GM10248 (cell line): ENCODE data around the gene ASB2.

Experiments used
- CTCF ChIA-PET: fragments of 300-600 bp; sonication (Branson Sonifier 250); formaldehyde crosslinking; extraction: SDS; loops from one replicate; lab custom pipeline; 2021; ENCODE audit warnings: antibody characterized with exemption; lab: Yijun Ruan, JAX
- POLR2A ChIA-PET: fragments of 350-650 bp; sonication (Branson Sonifier 250); formaldehyde crosslinking; extraction: SDS; loops from one replicate; lab custom pipeline; 2020; ENCODE audit warnings: antibody characterized with exemption; lab: Yijun Ruan, JAX
- DNase-seq: peaks from one replicate; pipeline ENCODE4 v3.0.0; 2012; ENCODE audit errors: extremely low spot score
- TF ChIP-seq, protein P1 (sequence below): IDR thresholded peaks from 2 replicates; pipeline ENCODE4 v1.5.1; 2012; ENCODE audit warnings: mild to moderate bottlenecking, low read depth; ENCODE audit errors: extremely low read depth, missing control alignments, control extremely low read depth

The ASB2 gene

DNA sequence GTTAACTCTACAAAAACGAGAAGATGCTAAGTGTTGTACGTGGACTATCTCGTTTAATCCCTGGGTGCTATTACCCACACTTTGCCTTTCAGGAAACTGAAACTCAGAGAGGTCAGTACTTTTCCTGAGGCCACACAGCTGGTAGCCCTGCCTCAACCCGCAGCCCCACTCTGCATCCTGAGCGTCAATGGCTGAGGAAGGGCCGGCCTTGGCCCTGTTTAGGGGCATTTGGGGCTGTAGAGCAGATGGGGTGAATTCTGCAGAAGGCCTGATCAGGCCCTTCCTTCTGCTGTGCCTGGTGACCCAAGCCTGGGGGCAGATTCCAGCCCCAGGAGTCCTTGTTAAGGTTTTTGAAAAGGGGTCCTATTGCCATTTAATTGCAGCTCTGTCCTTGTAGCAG, 17.0 kb upstream of the ASB2 start:
- POLR2A ChIA-PET, result interaction anchor here (1.1 to 1.6 kb wide), 2 partner anchors 32 to 34 kb away, joined by 3 to 5 read pairs; no protein-coding TSS in a partner anchor
- no peak for DNase-seq
- TF ChIP-seq, protein P1, sequence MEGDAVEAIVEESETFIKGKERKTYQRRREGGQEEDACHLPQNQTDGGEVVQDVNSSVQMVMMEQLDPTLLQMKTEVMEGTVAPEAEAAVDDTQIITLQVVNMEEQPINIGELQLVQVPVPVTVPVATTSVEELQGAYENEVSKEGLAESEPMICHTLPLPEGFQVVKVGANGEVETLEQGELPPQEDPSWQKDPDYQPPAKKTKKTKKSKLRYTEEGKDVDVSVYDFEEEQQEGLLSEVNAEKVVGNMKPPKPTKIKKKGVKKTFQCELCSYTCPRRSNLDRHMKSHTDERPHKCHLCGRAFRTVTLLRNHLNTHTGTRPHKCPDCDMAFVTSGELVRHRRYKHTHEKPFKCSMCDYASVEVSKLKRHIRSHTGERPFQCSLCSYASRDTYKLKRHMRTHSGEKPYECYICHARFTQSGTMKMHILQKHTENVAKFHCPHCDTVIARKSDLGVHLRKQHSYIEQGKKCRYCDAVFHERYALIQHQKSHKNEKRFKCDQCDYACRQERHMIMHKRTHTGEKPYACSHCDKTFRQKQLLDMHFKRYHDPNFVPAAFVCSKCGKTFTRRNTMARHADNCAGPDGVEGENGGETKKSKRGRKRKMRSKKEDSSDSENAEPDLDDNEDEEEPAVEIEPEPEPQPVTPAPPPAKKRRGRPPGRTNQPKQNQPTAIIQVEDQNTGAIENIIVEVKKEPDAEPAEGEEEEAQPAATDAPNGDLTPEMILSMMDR, result no peak
- CTCF ChIA-PET, result interaction anchor here (1.0 to 17.4 kb wide), 9 partner anchors 10 to 187 kb away, joined by 3 to 664 read pairs (median 5); partner anchors contain the start of gene ASB2

DNA sequence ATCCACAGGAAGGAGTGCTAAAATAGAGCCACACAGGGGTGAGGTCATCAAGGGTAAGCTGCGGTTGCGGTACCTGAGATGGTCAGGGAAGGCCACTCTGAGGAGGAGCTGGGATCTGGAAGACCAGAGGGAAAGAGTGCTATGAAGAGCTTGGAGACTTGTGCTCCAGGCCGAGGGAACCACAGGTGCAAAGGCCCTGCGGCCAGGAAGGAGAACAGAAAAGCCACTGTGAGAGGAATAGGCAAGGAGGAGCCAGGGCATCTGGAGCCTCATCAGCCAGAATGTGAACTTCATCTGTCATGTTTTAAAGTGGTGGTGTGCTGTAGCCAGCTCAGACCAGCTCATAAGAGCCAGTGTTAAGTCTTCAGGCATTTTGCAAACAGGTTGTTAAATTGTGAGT, 15.3 kb upstream of the ASB2 start:
- CTCF ChIA-PET, result interaction anchor here (0.7 to 17.4 kb wide), 12 partner anchors 8 to 50 kb away, joined by 3 to 664 read pairs (median 4); partner anchors contain the start of gene ASB2
- no peak for DNase-seq
- POLR2A ChIA-PET, result interaction anchor here (0.9 to 2.3 kb wide), 2 partner anchors 21 to 50 kb away, joined by 3 to 6 read pairs; no protein-coding TSS in a partner anchor
- TF ChIP-seq, protein P1, result no peak

DNA sequence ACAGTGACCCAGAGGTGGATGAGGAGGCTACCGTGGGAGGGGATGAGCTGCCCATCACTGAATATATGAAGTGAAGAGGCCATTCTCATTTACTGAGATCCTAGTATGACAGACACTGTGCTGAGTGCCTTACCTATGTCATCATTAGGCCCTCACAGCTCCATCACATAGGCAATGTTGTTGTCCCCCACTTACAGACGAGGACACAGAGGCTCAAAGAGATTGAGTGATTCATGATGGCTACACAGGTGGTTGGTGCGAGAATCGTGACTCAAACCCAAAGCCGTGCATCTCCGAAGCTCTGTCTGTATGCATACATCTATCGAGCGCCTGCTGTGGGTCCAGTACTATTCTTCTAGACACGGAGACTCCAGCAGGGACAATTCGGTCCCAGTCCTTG, 14.8 kb upstream of the ASB2 start:
- no peak for DNase-seq
- ChIA-PET POLR2A (interaction anchor here (2.3 kb wide), 1 partner anchor 20 kb away, joined by 6 read pairs; no protein-coding TSS in a partner anchor), CTCF (interaction anchor here (0.7 to 17.4 kb wide), 12 partner anchors 8 to 49 kb away, joined by 3 to 664 read pairs (median 6); partner anchors contain the start of gene ASB2)
- TF ChIP-seq, protein P1, result no peak

DNA sequence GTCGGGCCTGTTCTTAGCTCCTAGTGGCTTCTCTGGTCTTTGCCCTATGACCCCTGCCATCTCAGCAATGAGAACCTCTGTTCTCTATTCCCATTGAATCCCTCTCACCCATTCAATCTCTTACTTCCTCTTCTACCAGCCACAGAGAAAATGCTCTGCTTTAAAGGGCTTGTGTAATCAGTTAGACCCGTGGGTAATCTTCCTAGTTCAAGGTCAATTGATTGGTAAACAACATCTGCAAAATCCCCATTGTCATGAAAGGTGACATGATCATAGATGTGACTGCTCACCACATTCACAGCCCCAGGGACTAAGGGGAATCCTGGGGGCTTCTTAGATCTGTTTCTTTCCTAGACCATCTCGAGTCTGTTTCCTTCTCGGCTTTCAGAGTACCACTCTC, 13.6 kb upstream of the ASB2 start:
- ChIA-PET POLR2A (interaction anchor here (1.0 to 1.2 kb wide), 2 partner anchors 12 to 22 kb away, joined by 3 read pairs; no protein-coding TSS in a partner anchor), CTCF (interaction anchor here (1.9 to 17.4 kb wide), 4 partner anchors 9 to 48 kb away, joined by 5 to 664 read pairs (median 31); no protein-coding TSS in a partner anchor)
- peak; percentile 66 for DNase-seq
- TF ChIP-seq, protein P1, result no peak

DNA sequence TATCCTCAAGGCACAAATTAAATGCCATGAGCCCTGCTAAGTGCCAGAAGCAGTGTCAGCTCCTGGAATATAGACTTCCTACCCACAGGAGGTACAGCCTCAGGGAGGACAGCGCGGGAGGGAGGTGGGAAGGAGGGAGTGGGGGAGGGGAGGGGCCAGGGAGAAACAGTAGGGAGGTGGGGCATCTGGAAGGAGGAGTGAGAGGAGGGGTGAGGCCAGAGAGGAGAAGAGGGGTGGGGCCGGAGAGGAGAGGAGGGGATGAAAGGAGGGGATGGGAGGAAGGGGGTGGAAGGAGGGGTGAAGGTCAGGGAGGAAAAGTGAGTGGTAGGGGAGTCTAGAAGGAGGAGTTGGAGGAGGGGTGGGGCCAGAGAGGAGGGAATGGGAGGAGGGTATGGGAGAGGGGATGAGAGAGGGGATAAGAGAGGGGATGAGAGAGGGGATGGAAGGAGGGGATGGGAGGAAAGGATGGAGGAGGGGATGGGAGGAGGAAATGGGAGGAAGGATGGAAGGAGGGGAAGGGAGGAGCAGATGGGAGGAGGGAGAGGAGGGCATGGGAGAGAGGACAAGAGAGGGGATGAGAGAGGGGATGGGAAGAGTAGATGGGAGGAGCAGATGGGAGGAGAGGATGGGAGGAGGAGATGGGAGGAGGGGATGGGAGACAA, 11.6 kb upstream of the ASB2 start:
- ChIA-PET CTCF (interaction anchor here (12.3 kb wide), 1 partner anchor 10 kb away, joined by 124 read pairs; the partner anchor contains the start of gene CCDC197), POLR2A (no interaction called here)
- DNase-seq, result no peak
- TF ChIP-seq, protein P1, result no peak

DNA sequence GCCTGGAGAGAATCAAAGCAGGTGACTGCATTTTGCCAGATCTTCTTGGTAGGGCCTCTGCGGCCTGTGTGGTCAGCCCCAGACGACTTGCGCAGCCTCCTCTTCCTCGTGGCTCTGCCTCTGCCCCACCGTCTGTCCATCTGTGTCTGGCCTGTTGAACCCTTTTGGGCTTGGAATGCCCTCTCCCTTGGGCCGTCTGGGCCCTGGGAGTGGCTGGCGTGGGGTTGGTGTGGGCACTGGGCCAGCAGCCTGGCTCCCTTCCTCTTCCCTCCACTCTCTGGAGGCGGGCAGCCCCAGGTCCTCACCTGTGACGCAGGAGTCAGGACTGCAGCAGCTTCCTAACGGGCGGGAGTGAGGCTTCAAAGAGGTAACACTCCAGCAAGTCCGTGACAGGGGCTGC, 11.0 kb upstream of the ASB2 start:
- CTCF ChIA-PET, result interaction anchor here (7.2 to 12.3 kb wide), 2 partner anchors 11 to 14 kb away, joined by 55 to 124 read pairs; partner anchors contain the start of genes ASB2 and CCDC197
- POLR2A ChIA-PET, result no interaction called here
- TF ChIP-seq, protein P1, result no peak
- no peak for DNase-seq
